Mesangial cell (primary cell): ENCODE results near the gene ZDHHC7. TPM values are rescaled to one million over a fixed set of nuclear protein-coding genes. Genes with fewer than 3 reads are reported as not detected.

ENCODE experiments used
- total RNA-seq: library from RNA; depleted of rRNA; stranded (reverse); fragments of >200 nt; gene quantifications from 2 replicates; pipeline ENCODE4 v1.2.3, GENCODE V29; 2015

The ZDHHC7 gene
- total RNA-seq: 55.6 and 88.1 TPM in 2 replicates

GRCh38 chr16:85010931-85011845, at the start of gene ZDHHC7:
Gene ZDHHC7 (minus strand): TSS chr16:85011535. CDS start chr16:84990618, 20,917 bp downstream.

GRCh38 chr16:85027349-85027957, 16.1 kb upstream of the ZDHHC7 start, which contains the start of gene KIAA0513:
Gene KIAA0513 (plus strand): TSS chr16:85027795. CDS start chr16:85067072, 39,277 bp downstream.

Other genes with a start within 250 kb of the ZDHHC7 start
- 132 and 270 TPM in 2 replicates for gene CRISPLD2, start 191.6 kb downstream of the ZDHHC7 start, total RNA-seq
- gene KIAA0513, start 16.3 kb upstream of the ZDHHC7 start, total RNA-seq: 4.1 and 8.6 TPM in 2 replicates
- gene CIBAR2, start 100.9 kb upstream of the ZDHHC7 start, total RNA-seq: not detected in 2 replicates